WERI-Rb-1 (cell line): ENCODE data around the gene N4BP3.
A peak's percentile ranks its signal among the peaks of the same experiment; 100 is the strongest.
"Not testable (repeated sequence)": the region's sequence is repeated elsewhere in the genome, so short reads cannot be mapped to it uniquely, and the experiment has no call there.

Experiments used
- DNase-seq: peaks from one replicate; pipeline ENCODE4 v3.0.0-alpha.2; 2020
- H3K27ac ChIP-seq: fragments of 250-450 bp; sonication (Bioruptor Pico); 2 replicates; pipeline ENCODE4 v1.5.1; 2020; ENCODE audit warnings: mild to moderate bottlenecking, moderate library complexity
- H3K27me3 ChIP-seq: fragments of 250-450 bp; sonication (Bioruptor Pico); 2 replicates; pipeline ENCODE4 v1.5.1; 2021; ENCODE audit warnings: mild to moderate bottlenecking, low read depth, moderate library complexity; ENCODE audit not compliant: insufficient read depth, severe bottlenecking
- H3K36me3 ChIP-seq: fragments of 250-450 bp; sonication (Bioruptor Pico); 2 replicates; pipeline ENCODE4 v1.5.1; 2020; ENCODE audit warnings: mild to moderate bottlenecking, moderate library complexity
- H3K4me3 ChIP-seq: 2 replicates; pipeline ENCODE4 v1.5.1; 2011; ENCODE audit warnings: low read depth, mild to moderate bottlenecking, control low read depth, low read length
- H3K9me3 ChIP-seq: fragments of 250-450 bp; sonication (Bioruptor Pico); 2 replicates; pipeline ENCODE4 v1.5.1; 2021; ENCODE audit warnings: mild to moderate bottlenecking, moderate library complexity; ENCODE audit not compliant: severe bottlenecking
- CTCF ChIP-seq: IDR thresholded peaks from 2 replicates; pipeline ENCODE4 v1.5.1; 2011; ENCODE audit warnings: low read depth, mild to moderate bottlenecking, control low read depth, inconsistent platforms, low read length

Gene N4BP3

GRCh38 chr5:178072749-178073148, 40.6 kb upstream of the N4BP3 start:
- Histone ChIP-seq H3K9me3 (no peaks in the 10 kb centered on the region), H3K4me3 (no peak overlapping the region), H3K27ac (no peak overlapping the region), H3K36me3 (no peaks in the 10 kb centered on the region), H3K27me3 (no peaks in the 10 kb centered on the region)
- no peak for TF ChIP-seq CTCF
- no peak for DNase-seq

GRCh38 chr5:178074266-178074952, 38.9 kb upstream of the N4BP3 start:
- no peaks in the 10 kb centered on the region for H3K36me3 ChIP-seq
- no peak overlapping the region for H3K4me3 ChIP-seq
- H3K9me3 ChIP-seq, result no peaks in the 10 kb centered on the region
- no peak for TF ChIP-seq CTCF
- no peaks in the 10 kb centered on the region for H3K27me3 ChIP-seq
- H3K27ac ChIP-seq, result no peak overlapping the region
- DNase-seq, result peak; percentile 12

GRCh38 chr5:178076965-178077364, 36.4 kb upstream of the N4BP3 start:
- H3K27me3 ChIP-seq, DNase-seq, H3K9me3 ChIP-seq, H3K36me3 ChIP-seq, H3K4me3 ChIP-seq, H3K27ac ChIP-seq: not testable (repeated sequence)

- H3K27ac ChIP-seq, result no peak overlapping the region
- no peaks in the 10 kb centered on the region for H3K36me3 ChIP-seq
- no peaks in the 10 kb centered on the region for H3K27me3 ChIP-seq
- H3K9me3 ChIP-seq, result no peaks in the 10 kb centered on the region
- no peak for TF ChIP-seq CTCF
- no peak overlapping the region for H3K4me3 ChIP-seq
- peak; percentile 7 for DNase-seq
These were observed 35.6 kb upstream of the N4BP3 start for GRCh38 chr5:178077751-178078150.

- DNase-seq, result no peak
- Histone ChIP-seq H3K27me3 (no peaks in the 10 kb centered on the region), H3K36me3 (no peaks in the 10 kb centered on the region), H3K27ac (no peak overlapping the region), H3K4me3 (no peak overlapping the region), H3K9me3 (no peaks in the 10 kb centered on the region)
- TF ChIP-seq CTCF, result no peak
These were observed 34.9 kb upstream of the N4BP3 start for GRCh38 chr5:178078197-178079010.

GRCh38 chr5:178080056-178080455, 33.3 kb upstream of the N4BP3 start:
- no peak overlapping the region for H3K4me3 ChIP-seq
- H3K27me3 ChIP-seq, result no peaks in the 10 kb centered on the region
- H3K9me3 ChIP-seq, result no peaks in the 10 kb centered on the region
- H3K27ac ChIP-seq, result no peak overlapping the region
- no peak for DNase-seq
- H3K36me3 ChIP-seq, result no peaks in the 10 kb centered on the region
- TF ChIP-seq CTCF, result no peak
